ENCODE results near the gene ATOH8.
A peak's percentile ranks its signal among the peaks of the same experiment; 100 is the strongest.
"Not testable (repeated sequence)": the region's sequence is repeated elsewhere in the genome, so short reads cannot be mapped to it uniquely, and the experiment has no call there.

ATOH8 gene

GRCh38 chr2:85827879-85828569 is 74.2 kb downstream of the ATOH8 start:
- peak overlapping the region; percentile 62 for H4K8ac ChIP-seq (ENCODE audit: low read length)
- H3K27me3 ChIP-seq (ENCODE audit: control insufficient read depth in 1 of 2, insufficient read depth in 1 of 2, low read length in 2 of 2) = no peaks in the 10 kb centered on the region
- no peak overlapping the region for H2BK12ac ChIP-seq (ENCODE audit: low read length in 2 of 2)
- H3K14ac ChIP-seq (ENCODE audit: low read length in 2 of 2) = no peak overlapping the region
- no peak overlapping the region for H2AFZ ChIP-seq (ENCODE audit: low read depth, low read length)
- no peak overlapping the region for H2AK5ac ChIP-seq (ENCODE audit: low read length, severe bottlenecking)
- WGBS = 79% methylated on average over 18 of the region's 18 CpGs
- peak overlapping the region; percentile 73 for H3K9ac ChIP-seq (ENCODE audit: low read length)
- H3K79me1 ChIP-seq (replicated peaks; ENCODE audit: low read length, poor library complexity, severe bottlenecking) = no peaks in the 10 kb centered on the region
- no peak overlapping the region for H2BK5ac ChIP-seq (ENCODE audit: low read depth, low read length, poor library complexity, severe bottlenecking)
- no peak overlapping the region for H3K27ac ChIP-seq (ENCODE audit: low read length, poor library complexity, severe bottlenecking)
- no peaks in the 10 kb centered on the region for H3K36me3 ChIP-seq (ENCODE audit: control insufficient read depth in 1 of 2, insufficient read depth in 2 of 2, low read depth in 1 of 2, low read length in 2 of 2)
- no peak overlapping the region for H3K4ac ChIP-seq (ENCODE audit: low read depth in 1 of 2, low read length in 2 of 2)
- no peak overlapping the region for H3K18ac ChIP-seq (ENCODE audit: low read depth in 1 of 2, low read length in 2 of 2)
- H2BK120ac ChIP-seq (ENCODE audit: low read depth, low read length) = no peak overlapping the region
- no peak for DNase-seq
- peak overlapping the region in 1 of 2 experiments; percentile 68 for H3K4me3 ChIP-seq (ENCODE audit: insufficient read depth in 1 of 2, low read depth in 1 of 2, low read length in 2 of 2)
- H4K91ac ChIP-seq (ENCODE audit: low read length) = peak overlapping the region; percentile 37
- no peak overlapping the region for H2BK15ac ChIP-seq (ENCODE audit: low read depth, poor library complexity, severe bottlenecking)
- no peaks in the 10 kb centered on the region for H3K9me3 ChIP-seq (ENCODE audit: control insufficient read depth, low read length)
- H3K4me2 ChIP-seq (ENCODE audit: low read length, poor library complexity, severe bottlenecking) = no peak overlapping the region
- H3K23ac ChIP-seq (ENCODE audit: low read length in 2 of 2) = no peak overlapping the region
- H3K4me1 ChIP-seq (ENCODE audit: control insufficient read depth, insufficient read depth, low read depth, low read length) = no peaks in the 10 kb centered on the region

GRCh38 chr2:85828725-85829124 is 74.9 kb downstream of the ATOH8 start:
- Histone ChIP-seq H3K14ac (ENCODE audit: low read length in 2 of 2) (no peak overlapping the region), H3K4me2 (ENCODE audit: low read length, poor library complexity, severe bottlenecking) (no peak overlapping the region), H3K27me3 (ENCODE audit: control insufficient read depth in 1 of 2, insufficient read depth in 1 of 2, low read length in 2 of 2) (no peaks in the 10 kb centered on the region), H3K27ac (ENCODE audit: low read length, poor library complexity, severe bottlenecking) (no peak overlapping the region), H3K9me3 (ENCODE audit: control insufficient read depth, low read length) (no peaks in the 10 kb centered on the region), H4K8ac (ENCODE audit: low read length) (no peak overlapping the region), H3K79me1 (replicated peaks; ENCODE audit: low read length, poor library complexity, severe bottlenecking) (no peaks in the 10 kb centered on the region), H3K9ac (ENCODE audit: low read length) (no peak overlapping the region), H2BK5ac (ENCODE audit: low read depth, low read length, poor library complexity, severe bottlenecking) (no peak overlapping the region), H2AFZ (ENCODE audit: low read depth, low read length) (no peak overlapping the region), H2BK15ac (ENCODE audit: low read depth, poor library complexity, severe bottlenecking) (no peak overlapping the region), H3K4me3 (ENCODE audit: insufficient read depth in 1 of 2, low read depth in 1 of 2, low read length in 2 of 2) (no peak overlapping the region), H3K4ac (ENCODE audit: low read depth in 1 of 2, low read length in 2 of 2) (no peak overlapping the region), H3K18ac (ENCODE audit: low read depth in 1 of 2, low read length in 2 of 2) (no peak overlapping the region), H2BK120ac (ENCODE audit: low read depth, low read length) (no peak overlapping the region), H3K23ac (ENCODE audit: low read length in 2 of 2) (no peak overlapping the region), H2BK12ac (ENCODE audit: low read length in 2 of 2) (no peak overlapping the region), H4K91ac (ENCODE audit: low read length) (no peak overlapping the region), H3K4me1 (ENCODE audit: control insufficient read depth, insufficient read depth, low read depth, low read length) (no peaks in the 10 kb centered on the region), H3K36me3 (ENCODE audit: control insufficient read depth in 1 of 2, insufficient read depth in 2 of 2, low read depth in 1 of 2, low read length in 2 of 2) (no peaks in the 10 kb centered on the region), H2AK5ac (ENCODE audit: low read length, severe bottlenecking) (no peak overlapping the region)
- 87% methylated on average over 4 of the region's 7 CpGs for WGBS
- no peak for DNase-seq

GRCh38 chr2:85829394-85829793 is 75.6 kb downstream of the ATOH8 start:
- H3K14ac ChIP-seq (ENCODE audit: low read length in 2 of 2); H3K9me3 ChIP-seq (ENCODE audit: control insufficient read depth, low read length); H2BK5ac ChIP-seq (ENCODE audit: low read depth, low read length, poor library complexity, severe bottlenecking); H3K4me1 ChIP-seq (ENCODE audit: control insufficient read depth, insufficient read depth, low read depth, low read length); H4K91ac ChIP-seq (ENCODE audit: low read length); H3K4ac ChIP-seq (ENCODE audit: low read depth in 1 of 2, low read length in 2 of 2); H3K79me1 ChIP-seq (replicated peaks; ENCODE audit: low read length, poor library complexity, severe bottlenecking); H3K27me3 ChIP-seq (ENCODE audit: control insufficient read depth in 1 of 2, insufficient read depth in 1 of 2, low read length in 2 of 2); H2BK120ac ChIP-seq (ENCODE audit: low read depth, low read length); H2AFZ ChIP-seq (ENCODE audit: low read depth, low read length); H3K36me3 ChIP-seq (ENCODE audit: control insufficient read depth in 1 of 2, insufficient read depth in 2 of 2, low read depth in 1 of 2, low read length in 2 of 2); H3K23ac ChIP-seq (ENCODE audit: low read length in 2 of 2); H3K4me2 ChIP-seq (ENCODE audit: low read length, poor library complexity, severe bottlenecking); H3K4me3 ChIP-seq (ENCODE audit: insufficient read depth in 1 of 2, low read depth in 1 of 2, low read length in 2 of 2); H2BK12ac ChIP-seq (ENCODE audit: low read length in 2 of 2); H4K8ac ChIP-seq (ENCODE audit: low read length); H3K9ac ChIP-seq (ENCODE audit: low read length); H3K18ac ChIP-seq (ENCODE audit: low read depth in 1 of 2, low read length in 2 of 2); H2BK15ac ChIP-seq (ENCODE audit: low read depth, poor library complexity, severe bottlenecking); H2AK5ac ChIP-seq (ENCODE audit: low read length, severe bottlenecking); H3K27ac ChIP-seq (ENCODE audit: low read length, poor library complexity, severe bottlenecking); DNase-seq: not testable (repeated sequence)
- 80% methylated on average over 1 of the region's 4 CpGs for WGBS

- H3K23ac ChIP-seq (ENCODE audit: low read length in 2 of 2) = no peak overlapping the region
- no peak overlapping the region for H3K4me2 ChIP-seq (ENCODE audit: low read length, poor library complexity, severe bottlenecking)
- peaks cover under 1% of the 10 kb centered on the region for H3K9me3 ChIP-seq (ENCODE audit: control insufficient read depth, low read length)
- H3K36me3 ChIP-seq (ENCODE audit: control insufficient read depth in 1 of 2, insufficient read depth in 2 of 2, low read depth in 1 of 2, low read length in 2 of 2) = no peaks in the 10 kb centered on the region
- H3K18ac ChIP-seq (ENCODE audit: low read depth in 1 of 2, low read length in 2 of 2) = no peak overlapping the region
- no peak for DNase-seq
- H3K4ac ChIP-seq (ENCODE audit: low read depth in 1 of 2, low read length in 2 of 2) = no peak overlapping the region
- H2BK120ac ChIP-seq (ENCODE audit: low read depth, low read length) = no peak overlapping the region
- no peak overlapping the region for H2AFZ ChIP-seq (ENCODE audit: low read depth, low read length)
- H3K9ac ChIP-seq (ENCODE audit: low read length) = no peak overlapping the region
- no peak overlapping the region for H2BK15ac ChIP-seq (ENCODE audit: low read depth, poor library complexity, severe bottlenecking)
- H3K14ac ChIP-seq (ENCODE audit: low read length in 2 of 2) = no peak overlapping the region
- WGBS = no CpG with 5 or more reads among the region's 1 CpG
- no peak overlapping the region for H2BK12ac ChIP-seq (ENCODE audit: low read length in 2 of 2)
- no peaks in the 10 kb centered on the region for H3K27me3 ChIP-seq (ENCODE audit: control insufficient read depth in 1 of 2, insufficient read depth in 1 of 2, low read length in 2 of 2)
- H3K4me1 ChIP-seq (ENCODE audit: control insufficient read depth, insufficient read depth, low read depth, low read length) = no peaks in the 10 kb centered on the region
- H3K79me1 ChIP-seq (replicated peaks; ENCODE audit: low read length, poor library complexity, severe bottlenecking) = no peaks in the 10 kb centered on the region
- no peak overlapping the region for H4K8ac ChIP-seq (ENCODE audit: low read length)
- H2BK5ac ChIP-seq (ENCODE audit: low read depth, low read length, poor library complexity, severe bottlenecking) = no peak overlapping the region
- H3K4me3 ChIP-seq (ENCODE audit: insufficient read depth in 1 of 2, low read depth in 1 of 2, low read length in 2 of 2) = no peak overlapping the region
- no peak overlapping the region for H3K27ac ChIP-seq (ENCODE audit: low read length, poor library complexity, severe bottlenecking)
- H2AK5ac ChIP-seq (ENCODE audit: low read length, severe bottlenecking) = no peak overlapping the region
- H4K91ac ChIP-seq (ENCODE audit: low read length) = no peak overlapping the region
These were observed 76.9 kb downstream of the ATOH8 start for GRCh38 chr2:85830645-85831044.

All from mesenchymal stem cell (in vitro differentiated cells and primary cell).